Liver (tissue), 9 donors: ENCODE data around the gene DHCR7. TPM values are rescaled to one million over a fixed set of nuclear protein-coding genes. Genes with fewer than 3 reads are reported as not detected.

ENCODE experiments used
- DNase-seq: peaks from one replicate; pipeline ENCODE4 v3.0.0-alpha.2; 2017; ENCODE audit warnings: low spot score
- H3K27ac ChIP-seq, 2 donors: one replicate each; pipeline ENCODE4 v1.7.0; 2013; ENCODE audit warnings: inconsistent platforms in 2 of 2, low read length in 2 of 2, control low read depth in 1 of 2, low read depth in 1 of 2, mild to moderate bottlenecking in 1 of 2
- H3K27me3 ChIP-seq, 4 donors: one replicate each; pipeline versions ENCODE4 v1.6.1 to v1.7.0; 2013; ENCODE audit warnings: low read length in 3 of 4, inconsistent platforms in 1 of 4, mild to moderate bottlenecking in 1 of 4, moderate library complexity in 1 of 4; ENCODE audit not compliant: control insufficient read depth in 4 of 4, insufficient read depth in 4 of 4
- H3K36me3 ChIP-seq, 4 donors: one replicate each; pipeline versions ENCODE4 v1.6.1 to v1.7.0; 2013; ENCODE audit warnings: low read length in 3 of 4, mild to moderate bottlenecking in 3 of 4, low read depth in 1 of 4, moderate library complexity in 1 of 4; ENCODE audit not compliant: control insufficient read depth in 4 of 4, insufficient read depth in 3 of 4
- H3K4me1 ChIP-seq, 4 donors: one replicate each; pipeline versions ENCODE4 v1.6.1 to v1.7.0; 2013; ENCODE audit warnings: low read length in 3 of 4, mild to moderate bottlenecking in 3 of 4, moderate library complexity in 1 of 4; ENCODE audit not compliant: control insufficient read depth in 4 of 4, insufficient read depth in 4 of 4
- H3K4me3 ChIP-seq, 3 donors: one replicate each; pipeline versions ENCODE4 v1.6.1 to v1.7.0; 2013; ENCODE audit warnings: low read length in 3 of 3, control low read depth in 1 of 3, low read depth in 1 of 3, mild to moderate bottlenecking in 1 of 3
- H3K9ac ChIP-seq, 2 donors: one replicate each; pipeline ENCODE4 v1.7.0; 2013; ENCODE audit warnings: low read length in 2 of 2, mild to moderate bottlenecking in 2 of 2, moderate library complexity in 2 of 2, control low read depth in 1 of 2, low read depth in 1 of 2
- H3K9me3 ChIP-seq, 4 donors: one replicate each; pipeline versions ENCODE4 v1.6.1 to v1.7.0; 2013; ENCODE audit warnings: low read length in 3 of 4; ENCODE audit not compliant: control insufficient read depth in 4 of 4
- ATF3 ChIP-seq: IDR thresholded peaks from 2 replicates; pipeline ENCODE4 v1.6.1; 2016; ENCODE audit warnings: antibody characterized with exemption
- EGR1 ChIP-seq, 2 donors: IDR thresholded peaks; 2 replicates each; pipeline ENCODE4 v1.6.1; 2016 to 2018; ENCODE audit warnings: antibody characterized with exemption in 2 of 2, low read depth in 2 of 2
- FOXA1 ChIP-seq: IDR thresholded peaks from 2 replicates; pipeline ENCODE4 v1.6.1; 2016; ENCODE audit warnings: antibody characterized with exemption
- FOXA2 ChIP-seq: IDR thresholded peaks from 2 replicates; pipeline ENCODE4 v1.6.1; 2016; ENCODE audit warnings: antibody characterized with exemption
- GABPA ChIP-seq, 2 donors: IDR thresholded peaks in 1 of 2; conservative IDR thresholded peaks in 1 of 2; 2 replicates each; pipeline ENCODE4 v1.6.1; 2016; ENCODE audit warnings: antibody characterized with exemption in 2 of 2, mild to moderate bottlenecking in 1 of 2, moderate library complexity in 1 of 2
- HNF4A ChIP-seq, 2 donors: conservative IDR thresholded peaks; 2 replicates each; pipeline ENCODE4 v1.6.1; 2016; ENCODE audit warnings: antibody characterized with exemption in 2 of 2, mild to moderate bottlenecking in 2 of 2
- HNF4G ChIP-seq: IDR thresholded peaks from 2 replicates; pipeline ENCODE4 v1.6.1; 2016; ENCODE audit warnings: antibody characterized with exemption
- JUND ChIP-seq, 2 donors: IDR thresholded peaks; 2 replicates each; pipeline ENCODE4 v1.6.1; 2016; ENCODE audit warnings: antibody characterized with exemption in 2 of 2
- NR2F2 ChIP-seq: IDR thresholded peaks from 2 replicates; pipeline ENCODE4 v1.6.1; 2016; ENCODE audit warnings: antibody characterized with exemption
- RAD21 ChIP-seq, 2 donors: IDR thresholded peaks; 2 replicates each; pipeline ENCODE4 v1.6.1; 2016; ENCODE audit warnings: antibody characterized with exemption in 2 of 2, mild to moderate bottlenecking in 2 of 2
- REST ChIP-seq: IDR thresholded peaks from 2 replicates; pipeline ENCODE4 v1.6.1; 2016; ENCODE audit warnings: antibody characterized with exemption, mild to moderate bottlenecking
- RXRA ChIP-seq, 2 donors: IDR thresholded peaks; 2 replicates each; pipeline ENCODE4 v1.6.1; 2017 to 2018; ENCODE audit warnings: antibody characterized with exemption in 2 of 2, mild to moderate bottlenecking in 1 of 2
- SP1 ChIP-seq: IDR thresholded peaks from 2 replicates; pipeline ENCODE4 v1.6.1; 2018; ENCODE audit warnings: antibody characterized with exemption, mild to moderate bottlenecking
- TAF1 ChIP-seq: conservative IDR thresholded peaks from 2 replicates; pipeline ENCODE4 v1.6.1; 2016; ENCODE audit warnings: antibody characterized with exemption, mild to moderate bottlenecking
- YY1 ChIP-seq: IDR thresholded peaks from 2 replicates; pipeline ENCODE4 v1.6.1; 2016; ENCODE audit warnings: antibody characterized with exemption, mild to moderate bottlenecking
- WGBS: extraction: QIAGEN DNeasy Blood & Tissue Kit; methylation state at CpG from one replicate; pipeline ENCODE4 v1.1.7; 2013; 5-methylcytosine and 5-hydroxymethylcytosine counted together
- polyA plus RNA-seq, 2 donors: library from polyadenylated mRNA; stranded (reverse) in 1 of 2; unstranded in 1 of 2; fragments of 200-250 nt in 1 of 2; fragments of >200 nt in 1 of 2; fragmentation: Nextera tagmentation in 1 of 2; extraction: Ambion mirVana in 1 of 2; gene quantifications; one replicate each; pipeline versions ENCODE4 v1.2.1 to v1.2.3, GENCODE V29; 2013 to 2015
- total RNA-seq, 2 donors: library from RNA; depleted of rRNA; stranded (reverse); fragments of >200 nt; gene quantifications; one replicate each; pipeline ENCODE4 v1.2.3, GENCODE V29; 2014
- TF ChIP-seq, protein P1 (sequence below): IDR thresholded peaks from 2 replicates; pipeline ENCODE4 v1.6.1; 2016; ENCODE audit warnings: antibody characterized with exemption
- TF ChIP-seq, protein P2 (sequence below): fragments of 150-350 bp; IDR thresholded peaks from 2 replicates; pipeline ENCODE4 v1.5.1; 2017; ENCODE audit warnings: improper control_type of control experiment, low read depth, low read length; ENCODE audit not compliant: missing input control
- TF ChIP-seq, protein P3 (sequence below): IDR thresholded peaks from 2 replicates; pipeline ENCODE4 v1.6.1; 2016; ENCODE audit warnings: antibody characterized with exemption
- donor health status: healthy.
- donor health status: healthy.
- donor health status: healthy.
- donor health status: healthy.
- donor health status: healthy.

Gene DHCR7
- total and polyA plus RNA-seq, 4 donors = 56.9 to 224 (median 172) TPM

- Histone ChIP-seq H3K9ac (no peak overlapping the region), H3K36me3 (peaks cover 12 to 87% (median 55%) of the 10 kb centered on the region in 4 donors), H3K27ac (no peak overlapping the region), H3K4me1 (no peaks in the 10 kb centered on the region), H3K4me3 (no peak overlapping the region), H3K27me3 (no peaks in the 10 kb centered on the region), H3K9me3 (no peaks in the 10 kb centered on the region)
- DNase-seq = no peak
- no peak for TF ChIP-seq ATF3
- TF ChIP-seq SP1 = no peak
- TF ChIP-seq FOXA2 = no peak
- no peak for TF ChIP-seq HNF4A (conservative IDR thresholded peaks at IDR 0.05)
- TF ChIP-seq FOXA1 = no peak
- TF ChIP-seq TAF1 = no peak
- TF ChIP-seq REST = no peak
- no peak for TF ChIP-seq NR2F2
- TF ChIP-seq EGR1 (IDR thresholded peaks at IDR 0.05; ENCODE audit: low read depth in 2 of 2) = no peak
- no peak for TF ChIP-seq HNF4G
- WGBS = 96% methylated on average over 24 of the region's 24 CpGs
Measured at GRCh38 chr11:71481101-71481960, 33.1 kb upstream of the DHCR7 start.

DNA sequence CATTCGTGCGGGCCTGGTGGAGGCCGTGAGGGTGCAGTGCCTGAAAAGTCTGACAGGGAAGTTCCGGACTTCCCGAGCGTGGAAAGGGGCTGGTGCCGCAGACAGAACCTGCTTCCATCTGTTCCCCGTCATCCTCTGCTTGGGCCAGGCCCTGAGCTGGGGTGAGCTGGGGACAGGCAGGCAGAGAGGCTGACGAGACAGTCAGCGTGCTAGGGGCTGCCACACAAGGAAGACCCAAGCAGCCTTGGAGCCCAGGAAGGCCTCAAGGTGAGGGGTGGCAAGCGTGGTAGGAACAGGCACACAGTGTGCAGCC lies 30.3 kb upstream of the DHCR7 start:
- DNase-seq = no peak

More for the DNA sequence above, 30.3 kb upstream of the DHCR7 start:
- Histone ChIP-seq H3K4me1 (no peaks in the 10 kb centered on the region), H3K27ac (no peak overlapping the region), H3K4me3 (no peak overlapping the region), H3K27me3 (no peaks in the 10 kb centered on the region), H3K36me3 (peaks cover 20 to 79% (median 42%) of the 10 kb centered on the region in 4 donors), H3K9ac (no peak overlapping the region), H3K9me3 (no peaks in the 10 kb centered on the region)
- WGBS = 97% methylated on average over 11 of the region's 11 CpGs
- no peak for TF ChIP-seq RAD21 (IDR thresholded peaks at IDR 0.05)
- TF ChIP-seq, protein P1, sequence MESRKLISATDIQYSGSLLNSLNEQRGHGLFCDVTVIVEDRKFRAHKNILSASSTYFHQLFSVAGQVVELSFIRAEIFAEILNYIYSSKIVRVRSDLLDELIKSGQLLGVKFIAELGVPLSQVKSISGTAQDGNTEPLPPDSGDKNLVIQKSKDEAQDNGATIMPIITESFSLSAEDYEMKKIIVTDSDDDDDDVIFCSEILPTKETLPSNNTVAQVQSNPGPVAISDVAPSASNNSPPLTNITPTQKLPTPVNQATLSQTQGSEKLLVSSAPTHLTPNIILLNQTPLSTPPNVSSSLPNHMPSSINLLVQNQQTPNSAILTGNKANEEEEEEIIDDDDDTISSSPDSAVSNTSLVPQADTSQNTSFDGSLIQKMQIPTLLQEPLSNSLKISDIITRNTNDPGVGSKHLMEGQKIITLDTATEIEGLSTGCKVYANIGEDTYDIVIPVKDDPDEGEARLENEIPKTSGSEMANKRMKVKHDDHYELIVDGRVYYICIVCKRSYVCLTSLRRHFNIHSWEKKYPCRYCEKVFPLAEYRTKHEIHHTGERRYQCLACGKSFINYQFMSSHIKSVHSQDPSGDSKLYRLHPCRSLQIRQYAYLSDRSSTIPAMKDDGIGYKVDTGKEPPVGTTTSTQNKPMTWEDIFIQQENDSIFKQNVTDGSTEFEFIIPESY = no peak
- no peak for TF ChIP-seq EGR1 (IDR thresholded peaks at IDR 0.05; ENCODE audit: low read depth in 2 of 2)
- no peak for TF ChIP-seq ATF3
- no peak for TF ChIP-seq TAF1
- no peak for TF ChIP-seq YY1
- no peak for TF ChIP-seq SP1
- no peak for TF ChIP-seq FOXA1
- TF ChIP-seq HNF4G = no peak
- TF ChIP-seq NR2F2 = no peak
- TF ChIP-seq FOXA2 = no peak
- TF ChIP-seq, protein P2, sequence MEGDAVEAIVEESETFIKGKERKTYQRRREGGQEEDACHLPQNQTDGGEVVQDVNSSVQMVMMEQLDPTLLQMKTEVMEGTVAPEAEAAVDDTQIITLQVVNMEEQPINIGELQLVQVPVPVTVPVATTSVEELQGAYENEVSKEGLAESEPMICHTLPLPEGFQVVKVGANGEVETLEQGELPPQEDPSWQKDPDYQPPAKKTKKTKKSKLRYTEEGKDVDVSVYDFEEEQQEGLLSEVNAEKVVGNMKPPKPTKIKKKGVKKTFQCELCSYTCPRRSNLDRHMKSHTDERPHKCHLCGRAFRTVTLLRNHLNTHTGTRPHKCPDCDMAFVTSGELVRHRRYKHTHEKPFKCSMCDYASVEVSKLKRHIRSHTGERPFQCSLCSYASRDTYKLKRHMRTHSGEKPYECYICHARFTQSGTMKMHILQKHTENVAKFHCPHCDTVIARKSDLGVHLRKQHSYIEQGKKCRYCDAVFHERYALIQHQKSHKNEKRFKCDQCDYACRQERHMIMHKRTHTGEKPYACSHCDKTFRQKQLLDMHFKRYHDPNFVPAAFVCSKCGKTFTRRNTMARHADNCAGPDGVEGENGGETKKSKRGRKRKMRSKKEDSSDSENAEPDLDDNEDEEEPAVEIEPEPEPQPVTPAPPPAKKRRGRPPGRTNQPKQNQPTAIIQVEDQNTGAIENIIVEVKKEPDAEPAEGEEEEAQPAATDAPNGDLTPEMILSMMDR = no peak
- TF ChIP-seq GABPA (IDR thresholded peaks at IDR 0.05 in 1 of 2, conservative IDR thresholded peaks at IDR 0.05 in 1 of 2) = no peak
- TF ChIP-seq, protein P3, sequence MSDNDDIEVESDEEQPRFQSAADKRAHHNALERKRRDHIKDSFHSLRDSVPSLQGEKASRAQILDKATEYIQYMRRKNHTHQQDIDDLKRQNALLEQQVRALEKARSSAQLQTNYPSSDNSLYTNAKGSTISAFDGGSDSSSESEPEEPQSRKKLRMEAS = no peak
- TF ChIP-seq RXRA (IDR thresholded peaks at IDR 0.05) = no peak
- no peak for TF ChIP-seq HNF4A (conservative IDR thresholded peaks at IDR 0.05)
- TF ChIP-seq REST = no peak
- TF ChIP-seq JUND (IDR thresholded peaks at IDR 0.05) = no peak
